HepG2 (cell line): Measurements from ENCODE around the gene SEC11A.

Source experiments
- CBFB ChIP-seq: sonication (generic); formaldehyde crosslinking; IDR thresholded peaks from 2 replicates; pipeline ENCODE4 v1.4.0; 2020; ENCODE audit warnings: missing genetic modification reagents
- CTCF ChIP-seq: sonication (generic); formaldehyde crosslinking; IDR thresholded peaks from 2 replicates; pipeline ENCODE4 v1.5.0; 2020; ENCODE audit warnings: mild to moderate bottlenecking, missing genetic modification reagents, moderate library complexity
- GABPA ChIP-seq, 2 experiments: IDR thresholded peaks; 2 replicates each; pipeline ENCODE4 v1.6.1; 2011 to 2016; ENCODE audit warnings: low read depth in 2 of 2, low read length in 1 of 2, missing biosample characterization in 1 of 2, missing genetic modification characterization in 1 of 2
- POLR2A ChIP-seq, 2 experiments: IDR thresholded peaks; 2 replicates each; pipeline ENCODE4 v1.6.1; 2011; ENCODE audit warnings: low read depth in 2 of 2, low read length in 2 of 2, mild to moderate bottlenecking in 1 of 2, moderate library complexity in 1 of 2; ENCODE audit not compliant: insufficient read depth in 1 of 2
- ZBTB38 ChIP-seq: sonication (generic); formaldehyde crosslinking; IDR thresholded peaks from 2 replicates; pipeline ENCODE4 v1.5.1; 2020; ENCODE audit warnings: mild to moderate bottlenecking, missing genetic modification reagents

- TF ChIP-seq POLR2A (IDR thresholded peaks at IDR 0.05; ENCODE audit: insufficient read depth in 1 of 2, low read depth in 2 of 2, low read length in 2 of 2): no peak
- no peak for TF ChIP-seq CTCF
- TF ChIP-seq CBFB (CRISPR knock-in tag): no peak
- TF ChIP-seq GABPA (IDR thresholded peaks at IDR 0.05; ENCODE audit: low read depth, low read length): no peak
- no peak for TF ChIP-seq GABPA (CRISPR knock-in tag; IDR thresholded peaks at IDR 0.05; ENCODE audit: low read depth)
- TF ChIP-seq ZBTB38: no peak
Observed at GRCh38 chr15:84714372-84714771, 1.6 kb downstream of the SEC11A start.
